Central memory CD8-positive, alpha-beta T cell (primary cell): ENCODE measurements around the gene FPR2.

ENCODE experiments used
- ATAC-seq: fragments of 150-1000 bp; cut with Tn5 transposase; replicated peaks from 2 replicates; pipeline ENCODE4 v1.10.0; 2022; ENCODE audit warnings: mild to moderate bottlenecking, moderate FRiP score, moderate number of reproducible peaks; ENCODE audit not compliant: poor library complexity, severe bottlenecking; ENCODE audit errors: extremely low read depth
- DNase-seq, 2 donors: peaks; one replicate each; pipeline ENCODE4 v3.0.0; 2021; ENCODE audit warnings: low spot score in 2 of 2
- H3K27ac Mint-ChIP-seq: one replicate; pipeline ENCODE4 v1.8.0; 2022; ENCODE audit warnings: low read depth, mild to moderate bottlenecking, moderate library complexity, mixed read lengths
- H3K27me3 Mint-ChIP-seq: one replicate; pipeline ENCODE4 v1.8.0; 2022; ENCODE audit warnings: mixed read lengths
- H3K36me3 Mint-ChIP-seq: one replicate; pipeline ENCODE4 v1.8.0; 2022; ENCODE audit warnings: mild to moderate bottlenecking, moderate library complexity, mixed read lengths; ENCODE audit not compliant: insufficient read depth
- H3K4me1 Mint-ChIP-seq: one replicate; pipeline ENCODE4 v1.8.0; 2022; ENCODE audit warnings: mixed read lengths
- H3K4me3 Mint-ChIP-seq: one replicate; pipeline ENCODE4 v1.8.0; 2022; ENCODE audit warnings: mild to moderate bottlenecking, moderate library complexity, mixed read lengths
- H3K9me3 Mint-ChIP-seq: one replicate; pipeline ENCODE4 v1.8.0; 2022; ENCODE audit warnings: mixed read lengths

FPR2 gene, protein sequence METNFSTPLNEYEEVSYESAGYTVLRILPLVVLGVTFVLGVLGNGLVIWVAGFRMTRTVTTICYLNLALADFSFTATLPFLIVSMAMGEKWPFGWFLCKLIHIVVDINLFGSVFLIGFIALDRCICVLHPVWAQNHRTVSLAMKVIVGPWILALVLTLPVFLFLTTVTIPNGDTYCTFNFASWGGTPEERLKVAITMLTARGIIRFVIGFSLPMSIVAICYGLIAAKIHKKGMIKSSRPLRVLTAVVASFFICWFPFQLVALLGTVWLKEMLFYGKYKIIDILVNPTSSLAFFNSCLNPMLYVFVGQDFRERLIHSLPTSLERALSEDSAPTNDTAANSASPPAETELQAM

DNA sequence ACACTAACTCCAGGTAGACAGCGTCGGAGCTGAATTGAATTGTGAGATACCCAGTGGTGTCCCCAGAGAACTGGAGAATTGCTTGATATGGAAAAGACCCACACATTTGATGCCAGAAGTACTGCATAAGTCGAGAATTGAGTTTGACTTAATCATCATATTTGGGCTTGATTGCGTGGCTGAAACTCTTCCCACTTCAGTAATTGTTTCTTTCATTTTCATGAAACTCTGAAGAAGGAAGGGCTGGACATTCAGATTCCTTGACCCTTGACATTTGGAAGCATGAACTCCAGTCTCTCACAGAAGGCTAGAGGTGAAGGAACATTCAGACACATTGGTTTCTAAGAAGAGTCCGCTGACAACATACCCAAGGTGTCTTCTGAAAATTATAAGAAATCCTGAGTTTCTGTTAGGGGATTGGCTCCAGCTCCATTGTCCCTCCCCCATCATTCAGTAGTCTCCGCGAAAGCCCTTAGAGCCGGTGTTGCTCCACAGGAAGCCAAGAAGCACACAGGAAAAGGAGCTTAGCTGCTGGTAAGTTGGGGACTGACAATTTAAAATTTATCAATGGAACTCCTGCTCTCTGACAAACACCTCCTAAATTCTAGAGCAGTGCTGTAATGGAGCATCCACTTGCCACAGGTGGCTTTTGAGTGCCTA, at the start of gene FPR2:
Gene FPR2, plus strand, starts transcription at position 484 of the 660 bp plus-strand sequence. CDS start 7,479 bp downstream, outside the sequence.
- H3K27me3 Mint-ChIP-seq = peaks cover 34% of the 10 kb centered on the region
- peaks cover 17% of the 10 kb centered on the region for H3K9me3 Mint-ChIP-seq
- ATAC-seq (no peak), DNase-seq (no peak)
- no peaks in the 10 kb centered on the region for H3K36me3 Mint-ChIP-seq
- peaks cover 6% of the 10 kb centered on the region for H3K4me1 Mint-ChIP-seq
- no peak within 1 kb of the TSS for H3K27ac Mint-ChIP-seq
- no peak within 1 kb of the TSS for H3K4me3 Mint-ChIP-seq

DNA sequence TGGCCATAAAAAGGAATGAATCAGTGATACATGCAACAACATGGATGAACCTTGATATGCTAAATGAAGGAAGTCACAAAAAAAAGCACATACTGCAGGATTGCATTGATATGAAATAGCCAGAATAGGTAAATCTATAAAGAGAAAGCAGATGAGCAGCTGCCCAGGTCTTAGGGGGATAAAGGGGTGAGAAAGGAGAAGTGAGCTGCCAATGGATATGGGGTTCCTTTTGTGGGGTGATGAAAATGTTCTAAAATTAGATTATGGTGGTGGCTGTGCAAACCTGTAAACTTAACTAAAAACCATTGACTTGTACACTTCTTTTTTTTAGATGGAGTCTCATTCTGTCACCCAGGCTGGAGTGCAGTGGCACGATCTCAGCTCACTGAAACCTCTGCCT, 49.3 kb upstream of the FPR2 start:
- DNase-seq = no peak
- Mint-ChIP-seq H3K36me3 (peaks cover 3% of the 10 kb centered on the region), H3K27me3 (peaks cover 34% of the 10 kb centered on the region), H3K4me1 (peaks cover 5% of the 10 kb centered on the region), H3K4me3 (no peak overlapping the region), H3K9me3 (peaks cover 11% of the 10 kb centered on the region), H3K27ac (no peak overlapping the region)
- ATAC-seq = no peak

DNA sequence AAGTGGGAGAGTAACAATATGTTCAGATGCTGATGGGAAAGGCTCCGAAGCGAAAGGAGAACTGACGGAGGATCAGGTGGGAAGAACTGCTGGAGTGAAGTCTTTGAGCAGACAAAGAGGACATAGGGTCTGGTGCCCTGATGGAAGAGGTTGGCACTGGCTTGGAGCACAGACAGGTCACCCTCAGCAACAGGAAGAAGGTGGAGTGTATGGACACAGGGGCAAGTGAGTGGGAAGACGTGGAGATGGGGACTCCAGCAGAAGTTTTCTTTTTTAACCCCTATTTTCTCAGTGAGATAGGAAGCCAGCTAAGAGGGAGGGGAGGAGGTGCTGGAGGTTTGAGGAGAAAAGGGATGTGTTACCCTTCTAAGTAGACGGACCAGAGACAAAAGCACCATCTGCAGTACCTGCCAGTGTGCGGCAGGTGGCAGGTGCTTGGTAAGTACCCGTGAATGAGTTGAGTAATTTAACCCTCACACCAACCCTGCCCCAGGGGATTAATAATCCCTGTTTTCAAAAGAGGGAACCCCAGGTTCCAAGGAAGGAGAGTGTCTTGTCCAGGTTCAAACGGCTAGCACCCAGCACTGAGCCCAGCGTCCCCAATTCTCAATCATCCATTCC, 48.4 kb upstream of the FPR2 start:
- Mint-ChIP-seq H3K36me3 (no peaks in the 10 kb centered on the region), H3K27ac (no peak overlapping the region), H3K4me3 (no peak overlapping the region), H3K9me3 (peaks cover 11% of the 10 kb centered on the region), H3K27me3 (peaks cover 39% of the 10 kb centered on the region), H3K4me1 (peaks cover 5% of the 10 kb centered on the region)
- ATAC-seq (no peak), DNase-seq (no peak)

DNA sequence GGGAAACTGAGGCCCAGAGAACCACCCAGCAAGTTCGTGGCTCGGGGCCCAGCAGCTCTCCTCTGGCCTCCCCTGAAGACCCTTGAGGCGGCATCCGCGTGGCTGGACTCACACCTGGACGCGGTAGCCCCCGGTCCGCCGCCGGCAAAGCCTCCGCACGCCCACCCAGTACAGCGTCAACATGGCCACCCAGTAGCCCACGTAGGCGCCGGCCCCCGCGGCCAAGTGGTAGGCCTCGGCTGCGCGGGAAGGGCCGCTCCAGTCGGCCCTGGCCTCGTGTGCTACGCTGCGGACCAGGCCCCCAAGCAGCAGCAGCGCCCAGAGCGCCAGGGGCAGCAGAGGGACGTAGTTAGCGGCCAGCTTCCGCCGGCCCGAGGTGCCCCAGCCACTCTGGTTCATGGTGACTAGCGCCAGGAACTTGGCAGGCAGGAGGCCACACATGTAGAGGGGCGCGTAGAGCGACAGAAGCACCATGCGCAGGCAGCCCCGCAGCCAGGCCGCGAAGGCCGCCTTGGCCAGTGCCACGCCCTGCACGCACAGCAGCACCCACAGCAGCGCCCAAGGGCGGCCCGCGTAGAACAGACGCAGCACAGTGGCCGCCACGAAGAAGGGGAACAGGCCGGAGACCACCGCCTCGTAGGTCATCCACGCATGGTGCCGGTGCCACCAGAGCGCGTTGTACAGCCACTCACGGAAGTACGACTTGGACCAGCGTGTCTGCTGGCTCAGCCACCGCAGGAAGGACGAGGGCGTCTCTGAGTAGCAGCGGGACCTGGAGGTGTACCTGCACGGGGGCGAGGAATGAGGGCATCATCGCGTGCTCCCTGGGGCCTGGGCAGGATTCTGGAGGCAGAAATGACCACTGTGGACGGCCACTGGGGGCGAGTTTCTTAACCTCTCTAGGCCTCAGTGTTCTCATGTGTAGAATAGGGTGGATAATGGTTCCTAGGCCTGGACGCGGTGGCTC, 47.4 kb upstream of the FPR2 start:
- ATAC-seq (no peak), DNase-seq (no peak)
- Mint-ChIP-seq H3K36me3 (no peaks in the 10 kb centered on the region), H3K4me1 (peaks cover 5% of the 10 kb centered on the region), H3K27me3 (peaks cover 44% of the 10 kb centered on the region), H3K4me3 (no peak overlapping the region), H3K27ac (no peak overlapping the region), H3K9me3 (peaks cover 12% of the 10 kb centered on the region)

DNA sequence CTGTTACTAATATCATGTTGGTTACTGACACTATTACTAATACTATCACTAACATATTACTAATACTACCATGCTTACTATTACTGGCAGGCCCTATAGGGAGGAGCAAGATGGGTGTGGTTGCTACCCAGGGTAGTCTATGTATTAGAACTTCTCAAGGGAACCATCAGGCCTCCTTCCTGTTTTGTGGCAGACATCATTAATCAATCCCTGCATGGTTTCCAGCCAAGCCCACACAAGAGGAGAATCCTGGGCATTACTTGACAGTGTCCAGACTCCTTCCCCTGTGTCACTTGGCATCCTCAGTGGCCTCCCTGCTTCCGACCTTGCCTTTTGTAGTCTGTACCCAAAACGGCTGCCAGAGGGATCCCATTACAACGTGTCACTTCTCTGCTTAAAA, 46.1 kb upstream of the FPR2 start:
- H3K4me3 Mint-ChIP-seq = no peak overlapping the region
- peaks cover 5% of the 10 kb centered on the region for H3K4me1 Mint-ChIP-seq
- ATAC-seq (no peak), DNase-seq (no peak)
- H3K27me3 Mint-ChIP-seq = peaks cover 49% of the 10 kb centered on the region
- H3K9me3 Mint-ChIP-seq = peaks cover 16% of the 10 kb centered on the region
- no peak overlapping the region for H3K27ac Mint-ChIP-seq
- H3K36me3 Mint-ChIP-seq = no peaks in the 10 kb centered on the region

DNA sequence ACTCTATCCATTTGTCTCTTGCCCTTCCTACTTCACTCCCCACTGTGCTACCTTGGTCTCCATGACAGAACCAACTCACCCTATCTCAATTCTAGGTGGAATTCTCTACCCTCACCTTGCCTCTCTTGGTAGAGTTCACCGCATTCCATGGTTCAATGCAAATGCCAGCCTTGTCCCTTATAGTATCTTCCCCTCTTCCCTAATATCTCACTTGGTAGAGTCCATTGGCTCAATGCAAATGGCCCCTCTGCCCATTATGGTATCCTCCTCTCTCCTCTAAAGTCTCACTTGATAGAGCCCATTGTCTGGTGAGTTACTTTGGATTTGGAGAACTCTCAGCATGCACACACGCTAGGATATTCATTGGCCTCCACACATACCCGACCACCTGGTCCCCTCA, 45.1 kb upstream of the FPR2 start:
- ATAC-seq = no peak
- DNase-seq = no peak
- Mint-ChIP-seq H3K27me3 (peaks cover 45% of the 10 kb centered on the region), H3K4me3 (no peak overlapping the region), H3K4me1 (peaks cover 5% of the 10 kb centered on the region), H3K9me3 (peaks cover 16% of the 10 kb centered on the region), H3K36me3 (no peaks in the 10 kb centered on the region), H3K27ac (no peak overlapping the region)

DNA sequence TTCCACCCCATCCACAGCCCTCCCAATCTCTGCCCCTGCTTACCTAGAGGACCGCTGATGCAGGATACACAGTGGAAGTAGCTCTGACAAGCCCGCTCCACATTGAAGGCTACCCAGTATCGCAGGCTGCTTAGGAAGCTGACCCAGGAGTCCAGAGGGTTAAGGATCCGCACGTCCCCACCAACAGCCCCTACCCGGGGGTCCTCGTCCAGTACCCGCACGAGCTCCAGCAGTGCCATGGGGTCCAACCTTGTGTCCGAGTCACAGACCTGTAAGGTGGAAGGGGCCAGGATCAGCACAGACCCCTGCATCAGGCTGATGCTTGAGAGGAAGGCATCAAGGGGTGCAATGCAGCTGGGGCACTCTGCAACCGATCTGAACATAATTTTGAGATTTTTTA, 44.1 kb upstream of the FPR2 start:
- ATAC-seq (no peak), DNase-seq (no peak)
- Mint-ChIP-seq H3K4me3 (no peak overlapping the region), H3K36me3 (no peaks in the 10 kb centered on the region), H3K9me3 (peaks cover 16% of the 10 kb centered on the region), H3K4me1 (peaks cover 5% of the 10 kb centered on the region), H3K27me3 (peaks cover 44% of the 10 kb centered on the region), H3K27ac (no peak overlapping the region)

DNA sequence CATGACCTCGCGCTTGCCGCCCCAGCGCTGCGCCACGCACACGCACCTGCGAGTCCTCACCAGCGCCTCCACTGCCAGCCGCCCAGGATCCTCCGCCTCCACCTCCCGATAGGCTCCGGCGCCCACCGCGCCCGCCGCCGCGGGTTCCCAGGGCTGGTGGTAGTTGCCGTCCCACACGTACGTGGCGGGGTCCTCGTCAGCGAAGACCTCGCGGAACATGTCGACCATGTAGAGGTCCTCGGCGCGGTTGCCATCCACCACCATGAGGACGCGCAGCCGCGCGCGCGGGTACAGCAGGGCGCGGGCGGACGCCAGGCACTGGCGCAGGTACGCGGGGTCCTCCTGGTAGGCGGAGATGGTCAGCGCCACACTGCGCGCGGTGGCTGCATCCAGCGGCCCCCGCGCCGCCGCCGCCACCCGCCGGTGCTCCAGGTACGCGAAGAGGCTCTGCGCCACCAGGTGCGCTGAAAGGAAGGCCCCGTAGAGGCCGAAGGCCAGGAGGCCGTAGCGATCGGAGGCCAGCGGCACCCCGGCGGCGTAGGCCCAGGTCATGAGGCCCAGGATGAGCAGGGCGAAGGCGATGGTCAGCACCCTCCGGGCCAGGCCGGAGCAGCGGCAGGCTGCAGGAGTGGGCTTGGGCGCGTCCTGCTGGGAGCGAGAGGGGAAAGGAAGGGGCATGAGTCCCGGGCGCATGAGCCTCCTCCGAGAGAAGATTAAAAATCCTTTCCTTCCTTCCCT, 41.6 kb upstream of the FPR2 start:
- no peak overlapping the region for H3K4me3 Mint-ChIP-seq

DNA sequence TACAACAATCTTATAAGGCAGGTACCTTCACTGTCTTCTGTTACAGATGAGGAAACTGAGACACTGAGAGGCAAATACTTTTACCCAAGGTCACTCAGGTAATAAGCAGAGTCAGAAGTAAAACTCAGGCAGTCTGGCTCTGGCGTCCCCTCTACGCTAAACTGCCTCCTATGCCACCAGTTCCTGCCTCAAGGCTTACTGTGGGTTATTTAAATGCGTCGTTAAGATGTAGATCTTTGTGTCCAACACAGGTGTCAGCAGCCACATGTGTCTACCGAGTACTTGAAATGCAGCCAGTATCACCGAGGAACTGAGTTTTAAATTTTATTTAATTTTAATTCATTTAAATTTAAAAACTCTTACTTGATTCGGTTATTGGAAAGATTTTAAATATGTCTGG, 39.1 kb upstream of the FPR2 start:
- H3K9me3 Mint-ChIP-seq = peaks cover 5% of the 10 kb centered on the region
- H3K4me1 Mint-ChIP-seq = no peaks in the 10 kb centered on the region
- DNase-seq (no peak), ATAC-seq (no peak)
- H3K27me3 Mint-ChIP-seq = peaks cover 49% of the 10 kb centered on the region
- H3K36me3 Mint-ChIP-seq = no peaks in the 10 kb centered on the region
- H3K27ac Mint-ChIP-seq = no peak overlapping the region
- H3K4me3 Mint-ChIP-seq = no peak overlapping the region

More for the DNA sequence above, 41.6 kb upstream of the FPR2 start:
- H3K9me3 Mint-ChIP-seq = peaks cover 16% of the 10 kb centered on the region
- DNase-seq (no peak), ATAC-seq (no peak)
- H3K27ac Mint-ChIP-seq = no peak overlapping the region
- H3K4me1 Mint-ChIP-seq = peaks cover 5% of the 10 kb centered on the region
- peaks cover 52% of the 10 kb centered on the region for H3K27me3 Mint-ChIP-seq
- no peaks in the 10 kb centered on the region for H3K36me3 Mint-ChIP-seq

DNA sequence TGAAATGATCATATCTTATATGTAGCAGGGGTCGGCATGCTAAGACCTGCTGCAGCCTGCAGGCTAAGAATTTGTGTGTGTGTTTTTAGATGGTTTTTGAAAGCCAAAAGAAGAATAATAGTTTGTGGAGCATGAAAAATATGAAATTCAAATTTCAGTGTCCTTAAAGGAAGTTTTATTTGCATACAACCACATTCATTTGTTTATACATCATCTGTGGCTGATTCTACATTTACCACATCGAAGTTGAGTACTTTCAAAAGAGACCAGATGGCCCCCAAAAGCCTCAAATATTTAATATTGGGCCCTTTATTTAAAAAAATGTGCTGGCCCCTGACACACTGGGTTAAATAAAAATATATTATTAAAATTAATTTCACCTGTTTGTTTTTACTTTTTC, 38.5 kb upstream of the FPR2 start:
- Mint-ChIP-seq H3K4me3 (no peak overlapping the region), H3K9me3 (peaks cover 5% of the 10 kb centered on the region), H3K27me3 (peaks cover 52% of the 10 kb centered on the region), H3K36me3 (no peaks in the 10 kb centered on the region), H3K4me1 (no peaks in the 10 kb centered on the region), H3K27ac (no peak overlapping the region)
- DNase-seq (no peak), ATAC-seq (no peak)

DNA sequence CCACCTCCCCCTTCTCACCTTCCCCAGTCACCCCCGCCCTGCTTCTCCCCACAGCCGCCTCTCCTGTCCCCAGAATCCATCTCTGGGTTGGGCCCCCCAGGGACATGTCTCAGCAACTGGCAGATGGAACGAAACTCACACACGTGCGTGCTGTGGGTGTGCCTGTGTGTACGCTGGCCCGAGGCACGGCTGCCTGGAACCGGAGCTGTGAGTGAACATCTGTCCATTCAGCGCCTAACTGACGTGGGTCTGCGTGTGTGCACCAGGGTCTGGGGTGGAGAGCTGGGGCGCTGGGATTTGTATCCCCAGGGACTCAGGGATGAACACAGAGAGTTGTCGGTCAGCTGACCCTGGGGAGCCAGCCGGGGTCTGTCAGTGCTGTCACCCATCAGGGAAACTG, 36.4 kb upstream of the FPR2 start:
- ATAC-seq (no peak), DNase-seq (no peak)
- Mint-ChIP-seq H3K4me3 (no peak overlapping the region), H3K27ac (no peak overlapping the region), H3K4me1 (no peaks in the 10 kb centered on the region), H3K27me3 (peaks cover 59% of the 10 kb centered on the region), H3K36me3 (no peaks in the 10 kb centered on the region), H3K9me3 (no peaks in the 10 kb centered on the region)

DNA sequence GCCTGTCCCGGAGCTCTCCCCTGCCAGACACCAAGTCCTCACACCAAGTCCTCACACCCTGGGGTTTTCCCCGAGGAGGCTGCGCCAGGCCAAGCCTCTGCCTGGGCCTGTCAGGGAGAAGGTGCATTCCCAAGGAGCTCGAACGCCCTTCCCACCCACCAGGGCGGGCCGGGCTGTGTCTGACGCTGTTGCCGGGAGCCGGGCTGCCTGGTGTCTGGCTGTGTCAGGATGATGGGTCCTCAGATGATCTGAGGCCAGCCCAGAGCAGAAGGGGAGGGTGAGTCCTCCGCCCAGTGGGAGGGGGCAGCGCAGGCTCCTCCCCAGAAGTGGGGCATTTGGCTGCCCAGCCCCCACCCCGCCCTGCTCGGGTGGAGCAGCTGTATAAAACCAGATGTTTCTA, 34.9 kb upstream of the FPR2 start:
- DNase-seq = no peak
- H3K4me3 Mint-ChIP-seq = no peak overlapping the region
- H3K36me3 Mint-ChIP-seq = no peaks in the 10 kb centered on the region
- no peaks in the 10 kb centered on the region for H3K4me1 Mint-ChIP-seq
- peaks cover 6% of the 10 kb centered on the region for H3K9me3 Mint-ChIP-seq
- H3K27me3 Mint-ChIP-seq = peaks cover 51% of the 10 kb centered on the region
- no peak for ATAC-seq
- H3K27ac Mint-ChIP-seq = no peak overlapping the region
